Hematopoietic multipotent progenitor cell treated with erythropoietin and hydrocortisone succinate and interleukin-3 and kit ligand, for 4 days (in vitro differentiated cells): ENCODE data around the gene MCAT.
"Not testable (repeated sequence)": the region's sequence is repeated elsewhere in the genome, so short reads cannot be mapped to it uniquely, and the experiment has no call there.

Experiments used
- DNase-seq: peaks from one replicate; pipeline ENCODE4 v3.0.0-alpha.2; 2015

Gene MCAT

DNA sequence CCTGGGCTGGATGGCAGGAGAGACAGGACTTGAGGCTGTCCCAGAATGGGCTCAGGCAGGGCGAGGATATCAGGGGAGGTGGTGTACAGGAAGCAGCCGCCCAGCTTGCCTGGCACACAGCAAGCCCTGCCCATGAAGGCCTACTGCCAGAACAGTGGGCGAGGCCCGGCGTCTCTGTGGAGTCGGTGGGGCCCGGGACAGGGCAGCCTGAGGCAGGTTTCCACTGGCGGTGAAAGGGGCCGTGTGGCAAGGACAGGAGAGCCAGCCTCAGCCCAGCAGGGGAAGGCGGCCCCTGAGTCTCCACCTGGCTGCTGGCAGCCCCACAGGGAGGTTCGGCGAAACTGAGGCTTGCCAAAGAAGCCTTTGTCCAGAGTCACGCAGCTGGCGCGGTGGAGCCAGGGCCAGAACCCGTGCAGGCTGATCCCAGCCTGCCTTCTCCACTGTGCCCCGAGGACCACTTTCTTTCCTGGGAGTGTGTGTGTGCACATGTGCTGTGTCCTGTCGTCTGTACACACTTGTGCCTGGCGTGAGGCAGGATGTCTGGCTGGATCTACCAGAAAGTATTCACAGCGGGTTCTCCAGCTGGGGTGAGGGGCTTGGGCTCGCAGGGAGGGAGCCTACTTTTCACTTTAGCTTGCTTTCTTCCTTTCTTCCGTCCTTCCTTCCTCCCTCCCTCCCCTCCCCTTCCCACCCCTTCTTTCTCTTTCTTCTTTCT, 9.3 kb upstream of the MCAT start:
- DNase-seq = peak; percentile 94

DNA sequence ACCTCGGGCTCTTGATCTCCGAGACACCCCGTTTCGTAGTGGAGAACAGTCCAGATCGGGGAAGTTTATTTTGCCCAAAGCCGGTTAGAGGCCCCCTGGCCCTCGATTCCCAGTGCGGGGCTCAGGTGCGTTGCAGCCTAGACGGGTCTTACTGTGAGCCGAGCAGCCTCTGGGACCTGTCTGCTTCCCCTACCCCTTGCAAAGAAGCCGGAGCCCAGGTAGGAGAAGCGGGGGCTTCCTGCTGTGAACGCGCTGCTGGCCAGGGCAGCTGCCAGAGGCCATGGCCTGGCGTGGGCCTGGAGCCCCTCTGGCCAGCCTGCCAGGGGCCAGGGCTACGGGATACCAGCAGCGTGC, 8.8 kb upstream of the MCAT start:
- no peak for DNase-seq

DNA sequence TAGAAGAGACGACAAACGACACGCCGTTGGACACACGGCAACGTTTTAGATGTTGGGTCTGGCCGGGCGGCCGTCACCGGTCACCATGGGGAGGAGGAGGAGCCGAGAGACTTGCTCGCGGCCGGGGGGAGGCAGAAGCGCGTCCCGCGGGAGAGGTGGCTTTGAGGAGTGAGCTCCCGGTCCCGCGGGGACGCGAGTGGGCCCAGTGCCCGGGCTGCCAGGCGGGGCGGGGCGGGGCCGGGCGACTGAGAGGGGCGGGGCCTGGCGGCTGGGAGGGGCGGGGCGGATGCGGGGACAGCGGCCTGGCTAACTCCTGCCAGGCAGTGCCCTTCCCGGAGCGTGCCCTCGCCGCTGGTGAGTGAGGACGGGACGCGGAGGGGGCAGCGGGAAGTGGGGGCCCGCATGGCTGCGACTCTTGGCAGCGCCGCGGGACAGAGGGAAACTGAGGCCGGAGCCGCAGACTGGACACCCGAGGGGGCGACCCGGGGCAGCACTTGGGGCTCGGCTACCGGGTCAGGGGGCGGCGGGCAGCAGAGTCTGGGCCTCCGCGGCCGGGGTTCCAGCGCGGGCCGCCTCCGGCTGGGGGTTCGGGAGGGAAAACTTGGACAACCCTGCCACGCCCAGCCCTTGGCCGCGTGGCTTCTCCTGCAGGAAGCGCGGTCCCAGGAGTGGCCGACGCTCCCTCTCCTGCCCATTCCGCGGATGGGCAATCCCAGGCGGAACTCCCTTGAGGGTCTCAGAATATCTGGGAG, 8.2 kb upstream of the MCAT start, which contains the start of gene TSPO:
TSS of gene TSPO (plus strand) at position 309 of the 752 bp plus-strand sequence. CDS start 7,680 bp downstream, outside the sequence.
- DNase-seq = peak; percentile 71

DNA sequence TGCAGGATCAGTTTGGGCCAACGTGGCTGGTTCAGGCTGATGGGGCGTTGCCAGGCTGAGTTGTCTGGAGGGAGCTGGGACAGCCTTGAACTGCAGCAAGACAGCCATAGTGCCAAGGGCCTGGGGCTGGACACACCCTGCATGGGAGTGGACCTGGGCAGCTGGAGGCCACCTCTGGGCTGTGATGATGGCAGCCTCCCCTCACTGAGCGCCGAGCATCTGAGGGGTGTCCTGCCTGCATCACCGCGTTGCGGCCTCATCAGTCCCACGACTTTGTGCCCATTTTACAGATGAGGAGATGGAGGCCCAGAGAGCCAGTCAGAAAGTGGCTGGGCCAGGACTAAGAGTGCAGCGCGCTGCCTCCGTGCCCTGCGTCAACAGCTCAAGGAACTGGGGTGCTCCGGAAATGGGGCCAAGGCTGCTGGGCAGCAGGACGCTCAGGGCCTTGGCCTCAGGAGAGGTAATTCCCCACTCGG, 7.6 kb upstream of the MCAT start:
- no peak for DNase-seq

DNA sequence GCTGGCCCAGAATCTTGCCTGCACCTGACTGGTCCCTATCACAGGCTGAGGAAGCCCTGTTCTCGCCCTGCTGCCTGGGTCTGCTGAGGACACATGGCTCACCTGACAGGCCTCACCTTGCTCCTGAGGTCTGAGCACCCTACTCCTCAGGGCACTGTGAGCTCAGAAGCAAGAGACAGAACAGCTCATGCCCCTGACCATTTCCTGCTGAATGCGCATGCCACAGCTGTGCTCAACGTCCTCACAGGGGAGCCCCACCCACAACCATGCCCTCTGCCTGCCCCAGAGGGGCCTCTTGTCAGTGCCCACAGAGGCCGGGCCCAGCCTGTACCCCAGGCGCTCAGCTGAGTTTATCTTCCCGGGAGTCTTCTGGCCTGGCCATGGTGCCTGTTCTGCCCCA, 5.4 kb upstream of the MCAT start:
- DNase-seq = peak; percentile 85

DNA sequence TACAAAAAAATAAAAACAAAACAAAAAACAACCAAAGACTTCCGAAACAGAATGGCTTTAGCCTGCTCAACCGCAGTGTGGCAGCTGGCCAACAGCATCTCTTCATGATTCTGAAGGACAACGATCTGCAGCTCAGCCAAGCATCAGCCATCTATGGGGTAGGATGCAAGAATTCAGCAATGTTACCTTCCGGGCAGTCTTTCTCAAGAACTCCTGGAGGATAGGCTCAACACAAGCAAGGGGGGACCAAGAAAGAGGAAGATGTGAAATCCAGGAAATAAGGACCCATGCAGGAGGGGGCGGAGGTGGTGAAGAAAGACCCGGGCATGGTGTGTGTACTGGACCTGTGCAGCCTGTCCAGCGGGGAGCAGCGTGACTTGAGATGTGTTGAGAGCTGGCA, 4.6 kb upstream of the MCAT start:
- DNase-seq = peak; percentile 86

DNA sequence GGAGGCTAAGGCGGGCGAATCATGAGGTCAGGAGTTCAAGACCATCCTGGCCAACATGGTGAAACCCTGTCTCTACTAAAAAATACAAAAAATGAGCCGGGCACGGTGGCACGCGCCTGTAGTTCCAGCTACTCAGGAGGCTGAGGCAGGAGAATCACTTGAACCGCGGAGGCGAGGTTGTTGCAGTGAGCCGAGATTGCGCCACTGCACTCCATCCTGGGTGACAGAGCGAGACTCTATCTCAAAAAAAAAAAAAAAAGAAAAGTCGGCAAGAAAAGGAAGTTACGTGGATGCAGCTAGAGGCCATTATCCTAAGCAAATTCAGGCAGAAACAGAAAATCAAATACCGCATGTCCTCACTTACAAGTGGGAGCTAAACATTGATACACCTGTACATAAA, 3.1 kb upstream of the MCAT start:
- not testable (repeated sequence) for DNase-seq

DNA sequence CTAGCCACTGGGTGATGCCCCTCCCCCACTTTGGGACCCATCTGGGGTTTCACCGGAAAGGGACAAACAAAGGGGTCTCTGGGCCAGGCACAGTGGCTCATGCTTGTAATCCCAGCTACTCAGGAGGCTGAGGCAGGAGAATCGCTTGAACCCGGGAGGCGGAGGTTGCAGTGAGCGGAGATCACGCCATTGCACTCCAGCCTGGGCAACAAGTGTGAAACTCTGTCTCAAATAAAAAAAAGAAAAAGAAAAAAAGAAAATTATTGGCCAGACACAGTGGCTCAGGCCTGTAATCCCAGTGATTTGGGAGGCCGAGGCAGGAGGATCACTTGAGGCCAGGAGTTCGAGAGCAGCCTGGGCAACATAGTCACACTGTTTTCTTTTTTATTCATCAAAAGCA, 2.2 kb upstream of the MCAT start:
- DNase-seq = not testable (repeated sequence)

DNA sequence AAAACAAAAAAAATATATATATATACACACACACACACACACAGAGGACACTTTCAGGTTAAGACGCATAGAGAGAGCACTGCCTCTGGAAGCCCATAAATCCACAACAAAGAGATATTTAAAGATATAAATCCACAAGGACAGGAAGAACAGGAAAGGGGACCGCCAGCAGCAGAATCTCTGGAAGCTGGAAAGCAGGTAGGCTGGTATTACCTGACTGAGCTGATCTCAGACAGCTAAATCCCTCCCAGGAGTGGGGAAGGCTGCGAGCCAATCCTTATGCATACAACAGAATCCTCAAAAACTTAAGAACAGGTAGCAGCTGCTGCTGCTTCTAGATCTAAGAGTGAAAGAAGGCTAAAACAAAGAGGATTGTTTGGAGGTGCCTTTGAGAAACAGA, 1.8 kb upstream of the MCAT start:
- no peak for DNase-seq

DNA sequence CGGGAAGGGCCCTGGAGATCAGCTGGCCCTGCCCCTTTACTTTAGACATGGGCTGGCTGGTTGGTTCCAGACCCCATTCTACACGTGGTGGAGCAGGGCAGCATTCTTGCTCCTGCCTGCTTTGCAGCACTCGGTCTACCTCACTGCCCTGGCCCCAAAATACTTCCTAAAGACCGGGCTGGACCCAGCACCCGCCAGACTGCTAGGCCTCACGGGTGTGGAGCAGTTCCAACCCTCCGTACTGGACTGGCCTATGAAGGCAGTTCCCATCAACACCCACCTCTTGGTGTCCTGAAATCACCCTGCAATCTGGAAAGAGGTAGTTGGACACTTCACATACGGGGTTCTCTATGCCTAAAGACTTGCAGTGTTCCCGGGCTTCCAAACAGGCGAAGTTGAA, 6.4 kb downstream of the MCAT start:
- no peak for DNase-seq

DNA sequence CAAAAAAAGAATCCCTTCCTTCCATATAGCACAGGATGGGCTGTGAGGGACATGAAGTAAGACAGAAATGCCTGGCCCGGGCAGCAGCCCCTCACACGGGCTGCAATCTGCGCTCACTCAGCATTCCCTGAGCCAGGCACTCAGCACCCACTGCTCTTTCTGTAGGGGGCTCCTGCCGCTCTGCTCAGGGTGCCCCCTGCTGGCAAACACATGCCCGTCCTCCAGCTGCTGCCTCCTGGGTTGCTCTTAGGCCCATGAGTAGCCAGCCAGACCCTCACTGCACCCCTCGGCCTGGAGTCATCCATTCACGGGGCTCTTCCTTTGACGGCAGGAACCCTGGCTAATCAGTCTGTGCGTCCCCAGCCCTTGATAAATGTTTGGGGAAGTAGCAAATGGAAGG, 6.9 kb downstream of the MCAT start:
- peak; percentile 80 for DNase-seq

DNA sequence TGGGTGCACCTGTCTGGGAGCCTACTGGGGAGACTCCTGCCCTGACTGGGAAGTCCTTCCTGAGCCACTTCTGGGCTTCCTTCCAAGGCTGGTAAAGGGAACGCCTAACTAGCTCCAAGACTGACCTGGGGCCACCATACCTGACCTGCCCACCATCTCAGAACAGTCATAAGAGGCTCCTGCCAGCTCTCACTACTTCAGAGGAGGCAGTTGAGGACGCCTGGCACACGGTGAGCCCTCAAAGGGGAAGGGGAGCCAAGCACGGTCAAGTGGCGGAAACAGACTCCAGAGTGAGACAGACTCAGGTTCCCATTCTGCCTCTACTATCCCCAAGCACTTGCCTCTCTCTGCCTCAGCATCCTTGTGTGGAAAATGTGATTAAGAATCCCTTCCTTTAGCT, 7.6 kb downstream of the MCAT start:
- no peak for DNase-seq

DNA sequence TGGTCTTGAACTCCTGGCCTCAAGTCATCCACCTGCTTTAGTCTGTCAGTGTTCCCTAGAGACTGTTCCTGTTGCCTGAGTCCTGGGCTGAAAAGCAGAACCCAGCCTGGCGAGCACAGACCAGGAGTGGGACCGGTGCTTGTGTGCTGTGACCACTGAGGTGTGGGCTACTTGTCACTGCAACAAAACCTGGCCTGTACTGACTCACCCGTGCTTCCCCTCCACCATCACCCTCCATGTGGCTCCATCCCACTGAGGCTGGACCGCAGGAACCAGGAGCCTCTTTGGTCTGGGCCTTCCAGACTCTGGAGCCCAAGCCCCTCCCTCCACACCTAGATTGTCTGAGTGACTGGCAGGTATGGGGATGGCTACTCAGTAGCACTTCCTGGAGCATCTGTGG, 8.6 kb downstream of the MCAT start:
- DNase-seq = no peak

DNA sequence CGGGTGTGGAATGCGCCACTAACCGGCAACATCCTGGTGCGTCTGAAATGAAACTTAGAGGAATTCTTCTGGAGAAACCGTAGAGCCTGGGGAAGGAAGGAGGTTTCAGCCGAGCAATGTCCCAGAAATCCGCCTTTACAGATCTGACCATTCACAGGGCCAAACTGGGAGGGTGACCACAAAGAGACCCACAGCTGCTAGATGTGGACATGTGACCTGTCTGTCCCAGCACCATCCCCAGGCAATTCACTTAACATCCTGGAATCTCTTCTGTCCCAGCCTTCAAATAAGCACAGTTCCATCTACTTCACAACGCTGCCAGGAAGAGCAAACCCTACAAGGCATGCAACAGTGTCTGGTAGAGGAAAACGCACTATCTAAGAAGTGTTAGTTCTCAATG, 9.8 kb downstream of the MCAT start:
- DNase-seq = no peak

DNA sequence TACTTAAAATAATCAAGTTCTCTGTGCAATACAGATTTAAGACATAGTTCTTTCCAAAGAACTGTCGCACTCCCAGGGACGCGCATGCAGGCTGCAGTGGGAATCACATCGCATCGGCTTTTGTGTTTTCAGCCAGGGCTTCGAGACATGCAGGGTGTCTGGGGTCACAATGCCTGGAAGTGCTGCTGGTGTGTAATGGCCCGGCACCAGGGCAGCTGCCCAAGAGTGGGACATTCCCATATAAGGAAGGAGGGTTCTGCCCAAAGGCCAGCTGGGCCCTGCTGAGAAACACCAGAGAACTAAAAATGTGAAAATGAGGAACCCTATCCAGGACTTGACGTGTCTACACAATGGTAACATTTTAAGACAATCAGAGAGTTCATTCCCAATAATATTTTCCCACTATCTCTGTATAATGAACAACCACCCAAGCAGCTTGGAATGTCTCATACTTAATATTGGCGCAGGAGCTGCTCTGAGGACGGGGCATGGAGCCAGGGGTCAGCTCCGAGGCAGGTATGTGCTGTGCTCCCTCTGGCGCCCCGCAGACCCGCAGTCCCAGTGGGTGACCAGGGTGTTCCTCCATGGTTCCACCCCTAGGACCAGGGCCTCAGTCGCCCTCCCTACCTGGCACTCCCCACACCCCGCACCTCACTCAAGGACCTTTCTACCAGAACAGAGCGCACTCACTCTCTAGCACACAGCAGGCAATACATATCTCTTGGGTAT, 11.3 kb downstream of the MCAT start:
- no peak for DNase-seq

DNA sequence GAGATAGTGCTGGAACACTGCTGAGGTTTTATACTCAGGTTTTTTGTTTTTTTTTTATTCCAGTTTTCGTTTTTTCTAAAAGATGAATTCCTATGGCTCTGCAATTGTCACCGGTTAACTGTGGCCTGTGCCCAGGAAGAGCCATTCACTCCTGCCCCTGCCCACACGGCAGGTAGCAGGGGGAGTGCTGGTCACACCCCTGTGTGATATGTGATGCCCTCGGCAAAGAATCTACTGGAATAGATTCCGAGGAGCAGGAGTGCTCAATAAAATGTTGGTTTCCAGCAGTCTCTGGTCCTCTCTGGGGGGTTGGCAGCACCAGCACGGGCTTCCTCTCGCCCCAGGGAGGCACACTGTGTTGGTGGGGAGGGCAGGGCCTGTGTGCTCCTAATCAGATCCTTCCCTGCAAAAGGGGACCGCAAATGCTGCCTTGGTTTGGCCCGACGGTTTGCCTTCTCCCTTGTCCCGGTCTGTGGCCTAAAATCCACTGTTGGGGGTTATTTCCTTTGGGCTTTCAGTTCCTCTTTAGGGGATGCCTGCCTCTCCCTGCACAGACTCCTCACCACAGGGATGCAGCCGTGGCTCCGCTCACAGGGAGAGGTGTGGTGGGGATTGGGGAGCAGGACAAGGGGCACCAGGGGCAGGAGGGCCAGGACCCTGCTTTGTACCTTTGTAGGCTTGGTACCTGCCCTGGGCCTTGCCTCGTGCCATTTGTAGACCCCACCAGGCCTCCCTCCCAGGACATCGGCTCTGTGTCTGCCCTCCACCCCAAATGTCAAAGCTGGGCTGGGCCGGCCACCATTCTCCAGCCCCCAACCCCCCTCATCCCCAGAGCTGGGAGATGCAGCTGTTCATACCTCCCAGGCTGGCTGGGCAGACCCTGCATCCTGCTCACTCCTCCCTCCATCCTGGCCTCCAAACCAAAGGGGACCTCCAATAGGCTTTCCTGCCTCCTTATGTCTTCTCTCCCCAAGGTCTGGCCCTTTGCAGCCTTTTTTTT, 13.5 kb downstream of the MCAT start:
- DNase-seq = peak; percentile 77

DNA sequence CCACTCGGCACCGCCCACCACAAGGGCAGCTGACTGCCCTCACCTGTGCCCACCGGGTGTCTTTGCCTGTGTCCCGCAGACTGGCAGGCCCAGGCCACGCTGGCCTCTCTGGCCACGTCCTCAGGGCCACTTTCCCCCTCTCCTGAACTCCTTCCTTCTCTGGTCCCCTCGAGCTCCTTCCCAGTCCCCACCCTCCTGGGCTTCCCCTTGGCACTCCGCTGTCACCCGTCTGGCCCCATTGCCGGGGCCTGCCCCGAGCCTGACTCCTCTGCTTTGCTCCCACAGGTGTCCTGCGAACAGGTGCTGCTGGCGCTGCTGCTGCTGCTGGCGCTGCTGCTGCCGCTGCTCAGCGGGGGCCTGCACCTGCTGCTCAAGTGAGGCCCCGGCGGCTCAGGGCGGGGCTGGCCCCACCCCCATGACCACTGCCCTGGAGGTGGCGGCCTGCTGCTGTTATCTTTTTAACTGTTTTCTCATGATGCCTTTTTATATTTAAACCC, 14.2 kb downstream of the MCAT start:
- DNase-seq = peak; percentile 78

DNA sequence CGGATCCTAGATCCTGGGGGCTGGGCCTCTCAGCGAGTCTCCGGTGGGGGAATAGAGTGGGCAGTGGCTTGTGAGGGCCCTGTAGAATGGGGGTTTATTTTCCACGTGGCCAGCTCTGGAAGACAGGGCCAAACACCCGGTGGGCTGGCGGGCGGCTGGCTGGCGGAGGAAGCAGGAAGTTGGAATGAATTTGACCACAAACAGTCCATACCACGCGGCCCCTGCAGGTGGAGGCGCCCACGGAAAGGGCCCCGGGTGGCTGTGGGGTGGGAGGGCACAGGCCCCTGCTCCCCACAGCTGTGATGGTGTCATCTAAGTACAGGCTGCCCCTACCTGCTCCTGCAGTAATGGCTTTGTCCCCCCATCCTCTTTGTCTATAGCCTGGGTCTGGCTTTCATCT, 15.1 kb downstream of the MCAT start:
- DNase-seq = peak; percentile 75

DNA sequence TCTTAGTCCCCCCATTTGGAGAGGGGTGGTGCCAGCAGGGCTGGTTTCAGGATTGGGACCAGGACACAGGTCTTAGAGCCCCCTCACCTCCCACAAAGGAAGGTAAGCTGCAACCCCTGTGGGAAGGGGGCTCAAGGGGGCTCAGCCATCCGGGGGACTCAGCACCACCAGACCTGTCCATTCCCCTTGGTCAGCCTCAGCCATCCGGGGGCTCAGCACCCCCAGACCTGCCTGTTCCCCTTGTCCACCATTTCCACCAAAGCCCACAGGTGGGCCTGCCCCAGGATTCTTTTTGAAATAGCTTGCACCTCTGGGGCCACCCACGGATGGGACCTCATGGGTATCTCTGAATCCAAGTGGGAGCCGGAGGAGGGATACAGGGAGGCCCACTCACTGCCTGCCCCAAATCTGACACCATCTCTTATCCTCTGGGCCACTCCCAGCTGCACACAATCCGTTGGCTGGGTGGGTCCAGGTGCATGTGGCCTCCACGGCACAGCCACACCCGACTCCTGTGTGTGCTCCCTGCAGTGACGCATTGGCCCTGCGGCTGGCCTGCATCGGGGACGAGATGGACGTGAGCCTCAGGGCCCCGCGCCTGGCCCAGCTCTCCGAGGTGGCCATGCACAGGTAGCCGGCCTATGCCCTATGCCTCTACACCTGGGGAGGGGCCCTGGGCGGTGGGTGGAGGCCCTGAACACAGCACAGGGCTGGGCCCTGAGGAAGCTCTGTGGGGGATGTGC, 15.9 kb downstream of the MCAT start:
- DNase-seq = peak; percentile 44

DNA sequence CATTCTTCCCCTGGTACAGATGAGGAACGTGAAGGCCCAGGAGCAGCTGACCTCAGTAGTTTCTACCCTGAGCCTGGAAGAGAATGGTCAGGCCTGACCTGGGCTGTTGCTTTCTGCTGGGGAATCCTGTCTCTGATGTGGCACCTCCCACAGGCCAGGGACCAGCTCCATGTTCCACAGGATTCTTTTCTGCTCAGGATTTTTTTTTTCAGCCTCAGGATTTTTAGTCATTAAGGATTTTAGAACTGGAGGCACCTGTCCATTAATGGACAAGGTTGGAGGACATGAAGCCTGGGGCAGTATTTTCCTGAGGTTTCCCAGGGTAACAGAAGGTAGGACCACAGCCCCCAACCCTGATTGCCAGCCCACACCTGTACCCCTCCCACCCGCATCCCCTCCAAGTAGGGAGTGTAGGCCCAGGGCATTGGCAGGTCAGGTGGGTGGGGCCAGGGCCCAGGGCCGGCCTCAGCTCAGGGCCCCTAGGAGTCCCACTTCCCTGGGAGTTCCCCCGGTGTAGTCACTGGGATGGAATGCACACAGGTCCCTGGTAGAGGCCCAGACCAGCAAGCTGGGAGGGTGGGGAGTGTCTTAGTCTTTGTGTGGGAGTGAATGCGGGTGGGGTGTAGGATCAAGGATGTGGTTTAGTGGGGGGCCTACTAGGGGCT, 16.6 kb downstream of the MCAT start:
- DNase-seq = no peak

DNA sequence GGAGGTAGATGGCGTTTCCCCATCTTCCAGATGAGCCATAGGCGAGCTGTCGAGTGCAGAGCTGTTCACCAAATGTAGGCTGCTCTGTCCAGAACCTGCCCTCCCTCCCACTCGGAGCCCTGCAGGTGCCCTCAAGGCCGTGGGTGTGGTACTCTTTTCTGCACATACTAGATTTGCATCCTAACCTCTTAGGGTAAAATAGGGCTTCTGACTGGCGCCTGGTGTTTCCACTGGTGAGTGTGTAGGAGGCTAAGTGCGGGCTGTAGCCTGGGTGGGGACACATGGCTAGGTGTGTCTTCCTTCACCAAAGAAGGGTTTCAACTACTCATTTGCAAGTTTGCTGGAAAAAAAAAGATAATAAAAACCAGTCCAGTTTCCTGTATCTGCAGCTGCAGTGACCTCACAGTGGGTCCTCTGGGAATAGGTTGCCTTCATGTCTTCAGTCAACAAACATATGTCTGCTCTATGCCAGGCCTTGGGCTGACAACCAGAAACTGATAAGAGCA, 24.2 kb downstream of the MCAT start:
- DNase-seq = no peak
